LNCAP (cell line): ENCODE measurements around the gene PCBP4.

Source experiments
- CTCF ChIP-seq: fragments of 450-650 bp; IDR thresholded peaks from 2 replicates; pipeline ENCODE4 v1.5.1; 2017; ENCODE audit warnings: mild to moderate bottlenecking

PCBP4 gene

GRCh38 chr3:51941463-51941797, 25.8 kb downstream of the PCBP4 start:
- no peak for TF ChIP-seq CTCF

GRCh38 chr3:51940648-51941462, 26.4 kb downstream of the PCBP4 start:
- TF ChIP-seq CTCF = no peak

- no peak for TF ChIP-seq CTCF
Measured at GRCh38 chr3:51938780-51939425, 28.4 kb downstream of the PCBP4 start.

GRCh38 chr3:51937611-51938450, 29.4 kb downstream of the PCBP4 start:
- no peak for TF ChIP-seq CTCF

GRCh38 chr3:51937014-51937413, 30.2 kb downstream of the PCBP4 start:
- no peak for TF ChIP-seq CTCF

GRCh38 chr3:51935886-51936755, 31.1 kb downstream of the PCBP4 start:
- no peak for TF ChIP-seq CTCF
